Liver (tissue), 9 donors: ENCODE results near the gene ATOH8. TPM values are rescaled to one million over a fixed set of nuclear protein-coding genes. Genes with fewer than 3 reads are reported as not detected.
A peak's percentile ranks its signal among the peaks of the same experiment; 100 is the strongest.

Experiments
- DNase-seq: peaks from one replicate; pipeline ENCODE4 v3.0.0-alpha.2; 2017; ENCODE audit warnings: low spot score
- H3K27ac ChIP-seq, 2 donors: one replicate each; pipeline ENCODE4 v1.7.0; 2013; ENCODE audit warnings: inconsistent platforms in 2 of 2, low read length in 2 of 2, control low read depth in 1 of 2, low read depth in 1 of 2, mild to moderate bottlenecking in 1 of 2
- H3K27me3 ChIP-seq, 4 donors: one replicate each; pipeline versions ENCODE4 v1.6.1 to v1.7.0; 2013; ENCODE audit warnings: low read length in 3 of 4, inconsistent platforms in 1 of 4, mild to moderate bottlenecking in 1 of 4, moderate library complexity in 1 of 4; ENCODE audit not compliant: control insufficient read depth in 4 of 4, insufficient read depth in 4 of 4
- H3K36me3 ChIP-seq, 4 donors: one replicate each; pipeline versions ENCODE4 v1.6.1 to v1.7.0; 2013; ENCODE audit warnings: low read length in 3 of 4, mild to moderate bottlenecking in 3 of 4, low read depth in 1 of 4, moderate library complexity in 1 of 4; ENCODE audit not compliant: control insufficient read depth in 4 of 4, insufficient read depth in 3 of 4
- H3K4me1 ChIP-seq, 4 donors: one replicate each; pipeline versions ENCODE4 v1.6.1 to v1.7.0; 2013; ENCODE audit warnings: low read length in 3 of 4, mild to moderate bottlenecking in 3 of 4, moderate library complexity in 1 of 4; ENCODE audit not compliant: control insufficient read depth in 4 of 4, insufficient read depth in 4 of 4
- H3K4me3 ChIP-seq, 3 donors: one replicate each; pipeline versions ENCODE4 v1.6.1 to v1.7.0; 2013; ENCODE audit warnings: low read length in 3 of 3, control low read depth in 1 of 3, low read depth in 1 of 3, mild to moderate bottlenecking in 1 of 3
- H3K9ac ChIP-seq, 2 donors: one replicate each; pipeline ENCODE4 v1.7.0; 2013; ENCODE audit warnings: low read length in 2 of 2, mild to moderate bottlenecking in 2 of 2, moderate library complexity in 2 of 2, control low read depth in 1 of 2, low read depth in 1 of 2
- H3K9me3 ChIP-seq, 4 donors: one replicate each; pipeline versions ENCODE4 v1.6.1 to v1.7.0; 2013; ENCODE audit warnings: low read length in 3 of 4; ENCODE audit not compliant: control insufficient read depth in 4 of 4
- ATF3 ChIP-seq: IDR thresholded peaks from 2 replicates; pipeline ENCODE4 v1.6.1; 2016; ENCODE audit warnings: antibody characterized with exemption
- FOXA1 ChIP-seq: IDR thresholded peaks from 2 replicates; pipeline ENCODE4 v1.6.1; 2016; ENCODE audit warnings: antibody characterized with exemption
- FOXA2 ChIP-seq: IDR thresholded peaks from 2 replicates; pipeline ENCODE4 v1.6.1; 2016; ENCODE audit warnings: antibody characterized with exemption
- GABPA ChIP-seq, 2 donors: IDR thresholded peaks in 1 of 2; conservative IDR thresholded peaks in 1 of 2; 2 replicates each; pipeline ENCODE4 v1.6.1; 2016; ENCODE audit warnings: antibody characterized with exemption in 2 of 2, mild to moderate bottlenecking in 1 of 2, moderate library complexity in 1 of 2
- HNF4A ChIP-seq, 2 donors: conservative IDR thresholded peaks; 2 replicates each; pipeline ENCODE4 v1.6.1; 2016; ENCODE audit warnings: antibody characterized with exemption in 2 of 2, mild to moderate bottlenecking in 2 of 2
- HNF4G ChIP-seq: IDR thresholded peaks from 2 replicates; pipeline ENCODE4 v1.6.1; 2016; ENCODE audit warnings: antibody characterized with exemption
- MAX ChIP-seq: IDR thresholded peaks from 2 replicates; pipeline ENCODE4 v1.6.1; 2016; ENCODE audit warnings: antibody characterized with exemption
- NR2F2 ChIP-seq: IDR thresholded peaks from 2 replicates; pipeline ENCODE4 v1.6.1; 2016; ENCODE audit warnings: antibody characterized with exemption
- RAD21 ChIP-seq, 2 donors: IDR thresholded peaks; 2 replicates each; pipeline ENCODE4 v1.6.1; 2016; ENCODE audit warnings: antibody characterized with exemption in 2 of 2, mild to moderate bottlenecking in 2 of 2
- REST ChIP-seq: IDR thresholded peaks from 2 replicates; pipeline ENCODE4 v1.6.1; 2016; ENCODE audit warnings: antibody characterized with exemption, mild to moderate bottlenecking
- RXRA ChIP-seq, 2 donors: IDR thresholded peaks; 2 replicates each; pipeline ENCODE4 v1.6.1; 2017 to 2018; ENCODE audit warnings: antibody characterized with exemption in 2 of 2, mild to moderate bottlenecking in 1 of 2
- SP1 ChIP-seq: IDR thresholded peaks from 2 replicates; pipeline ENCODE4 v1.6.1; 2018; ENCODE audit warnings: antibody characterized with exemption, mild to moderate bottlenecking
- YY1 ChIP-seq: IDR thresholded peaks from 2 replicates; pipeline ENCODE4 v1.6.1; 2016; ENCODE audit warnings: antibody characterized with exemption, mild to moderate bottlenecking
- WGBS: extraction: QIAGEN DNeasy Blood & Tissue Kit; methylation state at CpG from one replicate; pipeline ENCODE4 v1.1.7; 2013; 5-methylcytosine and 5-hydroxymethylcytosine counted together
- polyA plus RNA-seq, 2 donors: library from polyadenylated mRNA; stranded (reverse) in 1 of 2; unstranded in 1 of 2; fragments of 200-250 nt in 1 of 2; fragments of >200 nt in 1 of 2; fragmentation: Nextera tagmentation in 1 of 2; extraction: Ambion mirVana in 1 of 2; gene quantifications; one replicate each; pipeline versions ENCODE4 v1.2.1 to v1.2.3, GENCODE V29; 2013 to 2015
- total RNA-seq, 2 donors: library from RNA; depleted of rRNA; stranded (reverse); fragments of >200 nt; gene quantifications; one replicate each; pipeline ENCODE4 v1.2.3, GENCODE V29; 2014
- TF ChIP-seq, protein P1 (sequence below): IDR thresholded peaks from 2 replicates; pipeline ENCODE4 v1.6.1; 2016; ENCODE audit warnings: antibody characterized with exemption
- TF ChIP-seq, protein P2 (sequence below): fragments of 150-350 bp; IDR thresholded peaks from 2 replicates; pipeline ENCODE4 v1.5.1; 2017; ENCODE audit warnings: improper control_type of control experiment, low read depth, low read length; ENCODE audit not compliant: missing input control
- donor health status: healthy.
- donor health status: healthy.
- donor health status: healthy.
- donor health status: healthy.
- donor health status: healthy.

The ATOH8 gene
- total and polyA plus RNA-seq, 4 donors = 0.33 to 37.7 (median 26.8) TPM

DNA sequence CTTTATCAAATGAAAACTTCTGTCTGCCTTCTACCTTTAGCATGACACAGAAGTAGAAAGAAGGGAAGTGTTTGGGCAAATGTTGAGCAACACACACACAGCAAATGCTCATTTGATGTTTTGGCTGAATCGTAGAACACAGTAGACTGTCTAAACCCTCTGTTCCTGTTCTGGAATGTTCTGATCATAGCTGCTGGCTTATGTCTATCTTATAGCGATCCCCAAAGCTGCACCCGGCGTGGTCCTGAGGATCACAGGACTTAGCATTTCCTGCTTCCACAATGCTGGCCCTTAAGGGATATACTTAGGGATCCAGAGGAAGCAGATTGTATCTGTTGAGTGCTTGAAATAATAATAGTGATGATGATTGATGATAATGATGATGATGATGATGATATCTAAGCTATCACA is 44.4 kb upstream of the ATOH8 start:
- peaks cover 41 to 90% (median 69%) of the 10 kb centered on the region in 4 donors for H3K4me1 ChIP-seq
- H3K27ac ChIP-seq = peak overlapping the region; percentile 37 to 68
- H3K9me3 ChIP-seq = no peaks in the 10 kb centered on the region
- H3K4me3 ChIP-seq = no peak overlapping the region
- 52% methylated on average over 4 of the region's 4 CpGs for WGBS
- H3K36me3 ChIP-seq = no peaks in the 10 kb centered on the region
- H3K9ac ChIP-seq = peak overlapping the region in 1 of 2 donors; percentile 48
- H3K27me3 ChIP-seq = no peaks in the 10 kb centered on the region
- TF ChIP-seq, protein P1, sequence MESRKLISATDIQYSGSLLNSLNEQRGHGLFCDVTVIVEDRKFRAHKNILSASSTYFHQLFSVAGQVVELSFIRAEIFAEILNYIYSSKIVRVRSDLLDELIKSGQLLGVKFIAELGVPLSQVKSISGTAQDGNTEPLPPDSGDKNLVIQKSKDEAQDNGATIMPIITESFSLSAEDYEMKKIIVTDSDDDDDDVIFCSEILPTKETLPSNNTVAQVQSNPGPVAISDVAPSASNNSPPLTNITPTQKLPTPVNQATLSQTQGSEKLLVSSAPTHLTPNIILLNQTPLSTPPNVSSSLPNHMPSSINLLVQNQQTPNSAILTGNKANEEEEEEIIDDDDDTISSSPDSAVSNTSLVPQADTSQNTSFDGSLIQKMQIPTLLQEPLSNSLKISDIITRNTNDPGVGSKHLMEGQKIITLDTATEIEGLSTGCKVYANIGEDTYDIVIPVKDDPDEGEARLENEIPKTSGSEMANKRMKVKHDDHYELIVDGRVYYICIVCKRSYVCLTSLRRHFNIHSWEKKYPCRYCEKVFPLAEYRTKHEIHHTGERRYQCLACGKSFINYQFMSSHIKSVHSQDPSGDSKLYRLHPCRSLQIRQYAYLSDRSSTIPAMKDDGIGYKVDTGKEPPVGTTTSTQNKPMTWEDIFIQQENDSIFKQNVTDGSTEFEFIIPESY = no peak
- TF ChIP-seq MAX = peak; percentile 39
- TF ChIP-seq, protein P2, sequence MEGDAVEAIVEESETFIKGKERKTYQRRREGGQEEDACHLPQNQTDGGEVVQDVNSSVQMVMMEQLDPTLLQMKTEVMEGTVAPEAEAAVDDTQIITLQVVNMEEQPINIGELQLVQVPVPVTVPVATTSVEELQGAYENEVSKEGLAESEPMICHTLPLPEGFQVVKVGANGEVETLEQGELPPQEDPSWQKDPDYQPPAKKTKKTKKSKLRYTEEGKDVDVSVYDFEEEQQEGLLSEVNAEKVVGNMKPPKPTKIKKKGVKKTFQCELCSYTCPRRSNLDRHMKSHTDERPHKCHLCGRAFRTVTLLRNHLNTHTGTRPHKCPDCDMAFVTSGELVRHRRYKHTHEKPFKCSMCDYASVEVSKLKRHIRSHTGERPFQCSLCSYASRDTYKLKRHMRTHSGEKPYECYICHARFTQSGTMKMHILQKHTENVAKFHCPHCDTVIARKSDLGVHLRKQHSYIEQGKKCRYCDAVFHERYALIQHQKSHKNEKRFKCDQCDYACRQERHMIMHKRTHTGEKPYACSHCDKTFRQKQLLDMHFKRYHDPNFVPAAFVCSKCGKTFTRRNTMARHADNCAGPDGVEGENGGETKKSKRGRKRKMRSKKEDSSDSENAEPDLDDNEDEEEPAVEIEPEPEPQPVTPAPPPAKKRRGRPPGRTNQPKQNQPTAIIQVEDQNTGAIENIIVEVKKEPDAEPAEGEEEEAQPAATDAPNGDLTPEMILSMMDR = no peak
- TF ChIP-seq HNF4A (conservative IDR thresholded peaks at IDR 0.05) = peak in 1 of 2 donors; percentile 18
- TF ChIP-seq SP1 = peak; percentile 18
- no peak for DNase-seq

- Histone ChIP-seq H3K4me3 (no peak overlapping the region), H3K36me3 (no peaks in the 10 kb centered on the region), H3K9me3 (no peaks in the 10 kb centered on the region), H3K9ac (no peak overlapping the region), H3K27ac (no peak overlapping the region), H3K4me1 (peaks cover 35 to 77% (median 58%) of the 10 kb centered on the region in 4 donors), H3K27me3 (no peaks in the 10 kb centered on the region)
- 86% methylated on average over 19 of the region's 19 CpGs for WGBS
- no peak for DNase-seq
- TF ChIP-seq NR2F2 (peak; percentile 12), HNF4G (no peak)
Measured at GRCh38 chr2:85710687-85711577, 42.9 kb upstream of the ATOH8 start.

- H3K9ac ChIP-seq = no peak overlapping the region
- peaks cover 31 to 70% (median 51%) of the 10 kb centered on the region in 4 donors for H3K4me1 ChIP-seq
- 91% methylated on average over 8 of the region's 8 CpGs for WGBS
- no peaks in the 10 kb centered on the region for H3K27me3 ChIP-seq
- no peaks in the 10 kb centered on the region for H3K9me3 ChIP-seq
- H3K36me3 ChIP-seq = no peaks in the 10 kb centered on the region
- no peak for DNase-seq
- H3K4me3 ChIP-seq = no peak overlapping the region
- H3K27ac ChIP-seq = no peak overlapping the region
- TF ChIP-seq RAD21 (IDR thresholded peaks at IDR 0.05) (no peak), REST (no peak), ATF3 (no peak), FOXA1 (no peak), YY1 (no peak), MAX (no peak), GABPA (IDR thresholded peaks at IDR 0.05 in 1 of 2, conservative IDR thresholded peaks at IDR 0.05 in 1 of 2) (no peak), RXRA (IDR thresholded peaks at IDR 0.05) (no peak), SP1 (no peak), NR2F2 (no peak), FOXA2 (no peak)
- TF ChIP-seq, protein P2 = no peak
Measured at GRCh38 chr2:85711578-85712060, 42.2 kb upstream of the ATOH8 start.
